Activated naive CD4-positive, alpha-beta T cell treated with anti-CD3 and anti-CD28 coated beads, Interleukin-2, amount 50 U/mL, for 72 hours (primary cell): ENCODE measurements around the gene PRAMEF14. TPM values are rescaled to one million over a fixed set of nuclear protein-coding genes. Genes with fewer than 3 reads are reported as not detected.
A peak's percentile ranks its signal among the peaks of the same experiment; 100 is the strongest.
"Not testable (repeated sequence)": the region's sequence is repeated elsewhere in the genome, so short reads cannot be mapped to it uniquely, and the experiment has no call there.

ENCODE experiments used
- ATAC-seq, 2 donors: fragments of 150-1000 bp; cut with Tn5 transposase; 2 replicates each; pipeline ENCODE4 v1.10.0; 2021; ENCODE audit warnings: mild to moderate bottlenecking in 2 of 2, moderate library complexity in 2 of 2
- DNase-seq, 2 donors: peaks; one replicate each; pipeline ENCODE4 v3.0.0; 2021 to 2022; ENCODE audit warnings: low spot score in 2 of 2
- H3K27ac Mint-ChIP-seq, 2 donors: one replicate each; pipeline ENCODE4 v1.8.0; 2022; ENCODE audit warnings: mild to moderate bottlenecking in 2 of 2, mixed read lengths in 2 of 2
- H3K36me3 Mint-ChIP-seq, 2 donors: one replicate each; pipeline ENCODE4 v1.8.0; 2022; ENCODE audit warnings: mixed read lengths in 2 of 2
- H3K9me3 Mint-ChIP-seq, 2 donors: one replicate each; pipeline ENCODE4 v1.8.0; 2022; ENCODE audit warnings: mixed read lengths in 2 of 2
- total RNA-seq, 2 donors: library from RNA; stranded (reverse); gene quantifications; one replicate each; pipeline ENCODE4 v1.2.3, GENCODE V29; 2022

Gene PRAMEF14
- not detected for total RNA-seq

GRCh38 chr1:13347034-13347433 lies at the start of gene PRAMEF14:
Gene PRAMEF14 (minus strand): TSS chr1:13347134. CDS start chr1:13345314, 1,820 bp downstream.
- H3K36me3 Mint-ChIP-seq, ATAC-seq, H3K27ac Mint-ChIP-seq, DNase-seq, H3K9me3 Mint-ChIP-seq: not testable (repeated sequence)

- H3K27ac Mint-ChIP-seq, ATAC-seq, DNase-seq, H3K36me3 Mint-ChIP-seq, H3K9me3 Mint-ChIP-seq: not testable (repeated sequence)
Measured at GRCh38 chr1:13395311-13395710, 48.4 kb upstream of the PRAMEF14 start.

- H3K36me3 Mint-ChIP-seq, ATAC-seq, DNase-seq, H3K9me3 Mint-ChIP-seq, H3K27ac Mint-ChIP-seq: not testable (repeated sequence)
Measured at GRCh38 chr1:13394761-13395160, 47.8 kb upstream of the PRAMEF14 start.

- ATAC-seq, DNase-seq, H3K36me3 Mint-ChIP-seq, H3K27ac Mint-ChIP-seq, H3K9me3 Mint-ChIP-seq: not testable (repeated sequence)
Measured at GRCh38 chr1:13393004-13393403, 46.1 kb upstream of the PRAMEF14 start.

DNA sequence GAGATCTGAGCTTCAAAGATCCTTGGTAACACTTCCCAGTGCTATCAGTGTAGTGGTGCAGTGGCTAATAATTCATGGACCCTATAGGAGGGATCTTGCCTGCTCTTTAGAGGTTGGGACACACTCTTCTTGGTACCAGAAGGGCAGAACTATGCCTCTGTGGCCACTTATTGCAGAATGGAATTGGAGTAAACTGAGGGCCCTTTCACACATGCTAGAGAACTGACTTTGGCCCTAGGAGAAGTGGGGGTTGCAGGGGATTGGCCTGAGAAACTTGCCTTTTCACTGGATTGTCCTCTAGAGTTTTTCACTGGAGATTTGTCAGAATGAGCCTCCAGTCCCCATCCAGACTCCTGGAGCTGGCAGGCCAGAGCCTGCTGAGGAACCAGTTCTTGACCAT lies 42.4 kb upstream of the PRAMEF14 start, which contains the start of gene PRAMEF17:
Gene PRAMEF17 (plus strand): TSS at position 301 of the 400 bp plus-strand sequence. CDS start 26 bp downstream, at position 327.
- H3K9me3 Mint-ChIP-seq, H3K36me3 Mint-ChIP-seq, H3K27ac Mint-ChIP-seq, DNase-seq, ATAC-seq: not testable (repeated sequence)

DNA sequence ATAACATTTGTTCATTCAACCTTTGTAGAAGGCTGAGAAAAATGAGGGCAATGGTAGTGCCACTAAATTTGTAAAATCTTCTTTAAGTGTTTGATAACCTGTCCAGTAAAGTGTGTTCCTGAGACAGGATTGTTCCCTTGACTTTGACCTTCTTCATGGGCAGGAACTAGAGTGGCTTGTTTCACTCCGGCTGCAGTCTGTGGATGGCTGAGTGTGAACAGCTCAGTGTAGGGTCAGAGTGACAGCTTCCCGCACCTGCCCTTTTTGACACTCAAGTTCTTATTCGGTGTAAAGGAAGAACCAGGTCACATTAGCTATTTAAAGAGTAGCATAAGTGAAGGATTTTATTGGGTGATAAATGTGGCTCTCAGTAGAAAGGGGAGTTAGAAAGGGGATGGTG lies 33.4 kb upstream of the PRAMEF14 start:
- not testable (repeated sequence) for DNase-seq, ATAC-seq, H3K9me3 Mint-ChIP-seq, H3K27ac Mint-ChIP-seq, H3K36me3 Mint-ChIP-seq

DNA sequence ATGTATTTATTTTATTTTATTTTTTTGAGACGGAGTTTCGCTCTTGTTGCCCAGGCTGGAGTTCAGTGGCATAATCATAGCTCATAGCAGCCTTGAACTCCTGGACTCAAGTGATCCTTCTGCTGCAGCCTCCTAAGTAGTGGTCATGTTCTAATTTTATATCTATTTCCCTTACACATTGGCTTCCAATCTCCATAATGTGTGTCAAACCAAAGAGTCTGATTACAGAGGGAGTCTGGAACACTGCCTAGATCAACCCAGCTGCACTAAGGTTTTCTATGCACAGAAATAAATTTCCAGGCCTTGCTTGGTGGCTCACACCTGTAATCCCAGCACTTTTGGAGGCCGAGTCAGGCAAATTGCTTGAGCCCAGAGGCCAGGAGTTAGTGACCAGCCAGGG lies 32.0 kb upstream of the PRAMEF14 start:
- DNase-seq, H3K36me3 Mint-ChIP-seq, H3K27ac Mint-ChIP-seq, ATAC-seq, H3K9me3 Mint-ChIP-seq: not testable (repeated sequence)

DNA sequence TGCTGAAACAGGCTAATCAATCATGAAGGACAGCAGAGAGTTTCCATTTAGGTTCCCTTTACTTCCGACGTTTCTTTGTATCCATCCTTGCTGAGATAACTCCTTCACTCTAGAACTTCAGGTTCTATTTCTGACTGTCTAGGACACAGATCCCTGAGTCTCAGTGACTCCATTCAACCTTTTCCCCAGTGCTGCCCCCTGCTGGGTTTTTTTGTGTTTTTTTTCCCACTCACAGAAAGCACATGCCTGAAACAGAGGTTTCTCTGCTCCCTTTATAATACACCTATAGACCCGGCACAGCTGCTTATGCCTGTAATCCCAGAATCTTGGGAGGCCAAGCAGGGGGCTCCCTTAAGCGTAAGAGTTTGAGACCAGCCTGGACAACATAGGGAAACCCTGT lies 21.6 kb upstream of the PRAMEF14 start:
- not testable (repeated sequence) for H3K9me3 Mint-ChIP-seq, H3K27ac Mint-ChIP-seq, ATAC-seq, H3K36me3 Mint-ChIP-seq
- peak in 1 of 2 donors; percentile 45 for DNase-seq

GRCh38 chr1:13366536-13366935 lies 19.6 kb upstream of the PRAMEF14 start:
- DNase-seq, H3K9me3 Mint-ChIP-seq, H3K36me3 Mint-ChIP-seq, H3K27ac Mint-ChIP-seq, ATAC-seq: not testable (repeated sequence)

- ATAC-seq, H3K36me3 Mint-ChIP-seq, DNase-seq, H3K9me3 Mint-ChIP-seq, H3K27ac Mint-ChIP-seq: not testable (repeated sequence)
Measured at GRCh38 chr1:13364928-13365327, 18.0 kb upstream of the PRAMEF14 start.

DNA sequence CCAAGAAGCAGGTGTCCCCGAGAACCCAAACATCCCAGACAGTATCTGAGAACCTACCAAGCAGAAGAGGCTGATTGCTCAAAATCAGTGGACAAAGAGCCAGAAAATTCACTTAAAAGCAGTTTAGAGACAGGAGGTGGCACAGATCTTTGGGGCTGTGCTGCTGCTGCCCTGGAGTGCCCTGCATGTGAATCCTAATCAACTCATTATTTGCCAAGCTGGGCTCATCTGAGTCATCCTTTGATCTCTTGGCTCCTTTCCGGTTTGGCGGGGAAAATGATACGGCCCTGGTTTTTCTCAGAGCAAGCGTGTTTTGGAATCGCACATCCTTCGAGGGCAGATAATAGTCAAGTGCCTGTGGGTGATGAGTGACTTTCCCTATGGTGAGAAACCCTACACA lies 15.4 kb upstream of the PRAMEF14 start:
- H3K27ac Mint-ChIP-seq, DNase-seq: not testable (repeated sequence)

GRCh38 chr1:13356774-13357173 lies 9.8 kb upstream of the PRAMEF14 start:
- peak in 1 of 2 donors; percentile 48 for DNase-seq
- not testable (repeated sequence) for H3K36me3 Mint-ChIP-seq, H3K9me3 Mint-ChIP-seq

More for the DNA sequence above, 15.4 kb upstream of the PRAMEF14 start:
- H3K36me3 Mint-ChIP-seq, H3K9me3 Mint-ChIP-seq, ATAC-seq: not testable (repeated sequence)

GRCh38 chr1:13354475-13354874 lies 7.5 kb upstream of the PRAMEF14 start:
- H3K27ac Mint-ChIP-seq, H3K9me3 Mint-ChIP-seq, H3K36me3 Mint-ChIP-seq, DNase-seq, ATAC-seq: not testable (repeated sequence)

More at GRCh38 chr1:13356774-13357173, 9.8 kb upstream of the PRAMEF14 start:
- ATAC-seq, H3K27ac Mint-ChIP-seq: not testable (repeated sequence)

DNA sequence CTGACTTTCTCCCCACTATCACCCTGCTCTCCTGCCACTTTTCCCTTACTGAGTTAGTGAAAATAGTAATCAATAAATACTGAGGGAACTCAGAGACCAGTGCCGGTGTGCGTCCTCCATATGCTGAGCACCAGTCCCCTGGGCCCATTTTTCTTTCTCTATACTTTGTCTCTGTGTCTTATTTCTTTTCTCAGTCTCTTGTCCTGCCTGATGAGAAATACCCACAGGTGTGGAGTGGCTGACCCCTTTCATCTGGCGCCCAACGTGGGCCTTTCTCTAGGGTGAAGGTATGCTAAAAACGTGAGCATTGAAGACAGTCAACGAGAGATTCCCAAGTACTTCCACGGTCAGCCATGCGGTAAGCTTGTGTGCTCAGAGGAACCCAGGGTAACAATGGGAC lies 6.5 kb upstream of the PRAMEF14 start:
- DNase-seq: peak in 1 of 2 donors; percentile 5

DNA sequence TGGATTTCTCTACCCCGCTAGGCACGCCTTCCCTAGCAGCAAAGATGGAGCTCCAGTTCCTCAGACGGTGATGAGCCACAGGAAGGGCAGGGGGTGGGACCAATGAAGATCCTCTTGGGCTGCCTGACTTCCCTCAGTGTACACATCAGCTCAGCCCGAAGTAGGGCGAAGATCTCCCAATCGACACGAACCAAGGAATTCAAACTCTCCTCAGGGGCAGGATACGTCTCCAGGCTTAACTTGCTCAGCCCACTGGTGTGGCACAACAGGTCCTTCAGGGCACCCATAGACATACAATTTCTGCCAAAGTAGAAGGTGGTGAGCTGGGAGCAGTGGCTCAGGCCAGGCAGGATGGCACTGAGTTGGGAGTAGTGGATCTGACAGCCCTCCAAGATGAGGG lies 4.4 kb downstream of the PRAMEF14 start:
- H3K9me3 Mint-ChIP-seq, DNase-seq, ATAC-seq, H3K36me3 Mint-ChIP-seq, H3K27ac Mint-ChIP-seq: not testable (repeated sequence)

More for the DNA sequence above, 6.5 kb upstream of the PRAMEF14 start:
- ATAC-seq, H3K9me3 Mint-ChIP-seq, H3K27ac Mint-ChIP-seq, H3K36me3 Mint-ChIP-seq: not testable (repeated sequence)

DNA sequence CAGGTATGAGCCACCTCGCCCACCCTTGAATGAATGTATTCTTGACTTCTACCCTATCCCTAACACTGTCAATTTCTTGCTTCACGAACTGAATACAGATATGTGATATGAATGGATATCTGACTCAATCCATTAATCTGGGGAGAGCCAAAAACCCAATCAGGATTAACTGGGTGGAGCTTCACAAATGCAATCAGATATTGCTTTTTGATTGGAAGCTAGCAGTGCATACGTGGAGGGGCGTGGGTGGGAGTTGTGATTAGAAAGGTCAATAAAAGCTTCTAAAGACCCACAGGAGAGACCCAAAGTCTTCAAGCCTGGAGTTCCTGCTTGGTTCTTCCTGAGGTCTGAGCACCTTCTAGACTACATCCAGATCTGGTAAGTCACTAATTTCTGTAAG lies 31.7 kb downstream of the PRAMEF14 start, which contains the start of gene PRAMEF15:
Gene PRAMEF15 (plus strand): TSS at position 301 of the 400 bp plus-strand sequence. CDS start 2,827 bp downstream, outside the sequence.
- not testable (repeated sequence) for H3K27ac Mint-ChIP-seq, H3K36me3 Mint-ChIP-seq, H3K9me3 Mint-ChIP-seq, ATAC-seq, DNase-seq

DNA sequence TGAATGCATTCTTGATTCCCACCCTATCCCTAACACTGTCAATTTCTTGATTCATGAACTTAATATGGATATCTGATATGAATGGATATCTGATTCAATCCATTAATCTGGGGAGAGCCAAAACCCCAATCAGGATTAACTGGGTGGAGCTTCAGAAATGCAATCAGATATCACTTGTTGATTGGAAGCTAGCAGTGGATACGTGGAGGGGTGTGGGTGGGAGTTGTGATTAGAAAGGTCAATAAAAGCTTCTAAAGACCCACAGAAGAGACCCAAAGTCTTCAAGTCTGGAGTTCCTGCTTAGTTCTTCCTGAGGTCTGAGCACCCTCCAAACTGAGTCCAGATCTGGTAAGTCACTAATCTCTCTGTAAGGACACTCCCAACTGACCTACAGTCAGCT lies 43.7 kb downstream of the PRAMEF14 start, which contains the start of gene PRAMEF33:
Gene PRAMEF33 (plus strand): TSS at position 301 of the 400 bp plus-strand sequence. CDS start 2,416 bp downstream, outside the sequence.
- H3K9me3 Mint-ChIP-seq, ATAC-seq, DNase-seq, H3K36me3 Mint-ChIP-seq, H3K27ac Mint-ChIP-seq: not testable (repeated sequence)

GRCh38 chr1:13302197-13302596 lies 44.7 kb downstream of the PRAMEF14 start:
- DNase-seq, H3K27ac Mint-ChIP-seq, H3K36me3 Mint-ChIP-seq, H3K9me3 Mint-ChIP-seq, ATAC-seq: not testable (repeated sequence)
